DMS79 (cell line): Measurements from ENCODE around the gene TTC23L.
"Not testable (repeated sequence)": the region's sequence is repeated elsewhere in the genome, so short reads cannot be mapped to it uniquely, and the experiment has no call there.

ENCODE experiments used
- DNase-seq: peaks from one replicate; lab custom pipeline; 2025; lab: John Stamatoyannopoulos, UW

TTC23L gene

GRCh38 chr5:34838785-34839714 lies at the start of gene TTC23L:
TSS of gene TTC23L (plus strand) at chr5:34839164. CDS start at chr5:34840672, 1,508 bp downstream.
- DNase-seq: peak; percentile 93

GRCh38 chr5:34789639-34790038 lies 49.3 kb upstream of the TTC23L start:
- no peak for DNase-seq

- DNase-seq: no peak
Observed at GRCh38 chr5:34790069-34790468, 48.9 kb upstream of the TTC23L start.

- no peak for DNase-seq
Observed at GRCh38 chr5:34791761-34792244, 47.2 kb upstream of the TTC23L start.

GRCh38 chr5:34802834-34803563 lies 36.0 kb upstream of the TTC23L start:
- DNase-seq: no peak

- DNase-seq: no peak
Observed at GRCh38 chr5:34803974-34804732, 34.8 kb upstream of the TTC23L start.

- no peak for DNase-seq
Observed at GRCh38 chr5:34804913-34805312, 34.1 kb upstream of the TTC23L start.

GRCh38 chr5:34806532-34806931 lies 32.4 kb upstream of the TTC23L start:
- no peak for DNase-seq

GRCh38 chr5:34811706-34812105 lies 27.3 kb upstream of the TTC23L start:
- DNase-seq: no peak

GRCh38 chr5:34813509-34813908 lies 25.5 kb upstream of the TTC23L start:
- DNase-seq: no peak

GRCh38 chr5:34817558-34818351 lies 21.2 kb upstream of the TTC23L start:
- DNase-seq: no peak

GRCh38 chr5:34818717-34819116 lies 20.2 kb upstream of the TTC23L start:
- DNase-seq: no peak

GRCh38 chr5:34820593-34820992 lies 18.4 kb upstream of the TTC23L start:
- no peak for DNase-seq

GRCh38 chr5:34822956-34823715 lies 15.8 kb upstream of the TTC23L start:
- DNase-seq: no peak

GRCh38 chr5:34826347-34826746 lies 12.6 kb upstream of the TTC23L start:
- no peak for DNase-seq

GRCh38 chr5:34827588-34828506 lies 11.1 kb upstream of the TTC23L start:
- no peak for DNase-seq

GRCh38 chr5:34830827-34831226 lies 8.1 kb upstream of the TTC23L start:
- not testable (repeated sequence) for DNase-seq

GRCh38 chr5:34831303-34831702 lies 7.7 kb upstream of the TTC23L start:
- DNase-seq: no peak

GRCh38 chr5:34832568-34832967 lies 6.4 kb upstream of the TTC23L start:
- DNase-seq: no peak
